CD1c-positive myeloid dendritic cell (primary cell): Measurements from ENCODE around the gene DCTD.

Experiments
- DNase-seq: peaks from one replicate; pipeline ENCODE4 v3.0.0-alpha.2; 2016; ENCODE audit errors: extremely low spot score

DCTD gene

GRCh38 chr4:182893047-182893446 is 24.1 kb downstream of the DCTD start:
- no peak for DNase-seq

- DNase-seq: no peak
Observed at GRCh38 chr4:182890202-182890601, 27.0 kb downstream of the DCTD start.

GRCh38 chr4:182888891-182889290 is 28.3 kb downstream of the DCTD start:
- DNase-seq: no peak

GRCh38 chr4:182886768-182887167 is 30.4 kb downstream of the DCTD start:
- DNase-seq: no peak

GRCh38 chr4:182886205-182886604 is 31.0 kb downstream of the DCTD start:
- no peak for DNase-seq

- no peak for DNase-seq
Observed at GRCh38 chr4:182885738-182886077, 31.5 kb downstream of the DCTD start.

GRCh38 chr4:182885022-182885737 is 32.0 kb downstream of the DCTD start:
- no peak for DNase-seq

- no peak for DNase-seq
Observed at GRCh38 chr4:182884040-182884439, 33.1 kb downstream of the DCTD start.

- DNase-seq: no peak
Observed at GRCh38 chr4:182883351-182883750, 33.8 kb downstream of the DCTD start.

GRCh38 chr4:182881914-182882313 is 35.3 kb downstream of the DCTD start:
- DNase-seq: no peak

- DNase-seq: no peak
Observed at GRCh38 chr4:182880387-182881356, 36.5 kb downstream of the DCTD start.

GRCh38 chr4:182879913-182880312 is 37.3 kb downstream of the DCTD start:
- no peak for DNase-seq

- no peak for DNase-seq
Observed at GRCh38 chr4:182878633-182879495, 38.3 kb downstream of the DCTD start.

GRCh38 chr4:182877326-182877883 is 39.8 kb downstream of the DCTD start:
- no peak for DNase-seq

- DNase-seq: no peak
Observed at GRCh38 chr4:182876427-182876826, 40.8 kb downstream of the DCTD start.

- DNase-seq: no peak
Observed at GRCh38 chr4:182875453-182876405, 41.5 kb downstream of the DCTD start.

- no peak for DNase-seq
Observed at GRCh38 chr4:182874797-182875345, 42.3 kb downstream of the DCTD start.

GRCh38 chr4:182874304-182874751 is 42.9 kb downstream of the DCTD start:
- no peak for DNase-seq

GRCh38 chr4:182873726-182874125 is 43.5 kb downstream of the DCTD start:
- DNase-seq: no peak

- DNase-seq: no peak
Observed at GRCh38 chr4:182873289-182873688, 43.9 kb downstream of the DCTD start.
